A673 (cell line): ENCODE results near the gene ZC3H6. TPM values are rescaled to one million over a fixed set of nuclear protein-coding genes. Genes with fewer than 3 reads are reported as not detected.
"Not testable (repeated sequence)": the region's sequence is repeated elsewhere in the genome, so short reads cannot be mapped to it uniquely, and the experiment has no call there.

Experiments used
- BruUV-seq: library from RNA; stranded (reverse); fragments of 400-500 nt; replicated peaks from 2 replicates; lab custom pipeline; 2021; lab: Mats Ljungman, UMichigan
- CTCF ChIA-PET: fragments of 300-600 bp; sonication (Branson Sonifier 250); formaldehyde crosslinking; loops from one replicate; lab custom pipeline; 2022; ENCODE audit warnings: antibody characterized with exemption; lab: Charles Lee
- POLR2A ChIA-PET: fragments of 300-600 bp; sonication (Branson Sonifier 250); formaldehyde crosslinking; loops from one replicate; lab custom pipeline; 2022; ENCODE audit warnings: antibody characterized with exemption; ENCODE audit not compliant: low non-redundant PET; lab: Charles Lee
- DNase-seq: peaks from one replicate; pipeline ENCODE4 v3.0.0-alpha.2; 2015; ENCODE audit warnings: low spot score
- H3K27ac ChIP-seq: fragments of 200-600 bp; sonication (generic); 2 replicates; pipeline ENCODE4 v1.5.1; 2016; ENCODE audit warnings: mixed run types, low read depth, mild to moderate bottlenecking, mixed read lengths, antibody characterized with exemption, low read length; ENCODE audit not compliant: poor library complexity, severe bottlenecking
- H3K27me3 ChIP-seq: fragments of 200-600 bp; sonication (generic); replicated peaks from 2 replicates; pipeline ENCODE4 v1.6.1; 2017; ENCODE audit warnings: mixed run types, low read depth, mild to moderate bottlenecking, mixed read lengths, antibody characterized with exemption, low read length; ENCODE audit not compliant: insufficient read depth, poor library complexity
- H3K36me3 ChIP-seq: fragments of 200-600 bp; sonication (generic); 2 replicates; pipeline ENCODE4 v1.6.1; 2016; ENCODE audit warnings: mixed run types, mild to moderate bottlenecking, mixed read lengths, antibody characterized with exemption, low read length; ENCODE audit not compliant: insufficient read depth, poor library complexity, severe bottlenecking
- H3K4me1 ChIP-seq: fragments of 200-600 bp; sonication (generic); 2 replicates; pipeline ENCODE4 v1.6.1; 2017; ENCODE audit warnings: mixed run types, mild to moderate bottlenecking, mixed read lengths, antibody characterized with exemption, low read length; ENCODE audit not compliant: insufficient read depth, poor library complexity, severe bottlenecking
- H3K4me3 ChIP-seq: fragments of 200-600 bp; sonication (generic); 2 replicates; pipeline ENCODE4 v1.5.1; 2016; ENCODE audit warnings: low read depth, mixed run types, mild to moderate bottlenecking, mixed read lengths, low read length; ENCODE audit not compliant: poor library complexity, severe bottlenecking
- H3K9me3 ChIP-seq: fragments of 200-600 bp; sonication (generic); 2 replicates; pipeline ENCODE4 v1.6.1; 2016; ENCODE audit warnings: mixed run types, low read depth, mild to moderate bottlenecking, mixed read lengths, antibody characterized with exemption, low read length; ENCODE audit not compliant: poor library complexity, severe bottlenecking
- CTCF ChIP-seq: fragments of 300-800, 200-600 bp; sonication (generic); conservative IDR thresholded peaks from 2 replicates; pipeline ENCODE4 v1.5.1; 2017; ENCODE audit warnings: low read depth, mild to moderate bottlenecking, antibody characterized with exemption, low read length, moderate library complexity, mixed read lengths
- EZH2 ChIP-seq: fragments of 200-600 bp; sonication (generic); IDR thresholded peaks from 2 replicates; pipeline ENCODE4 v1.6.1; 2017; ENCODE audit warnings: borderline replicate concordance, low read depth, mild to moderate bottlenecking, mixed read lengths, antibody characterized with exemption, low read length; ENCODE audit not compliant: poor library complexity, severe bottlenecking
- intact Hi-C: fragments of 100-400 bp; cut with micrococcal nuclease; formaldehyde crosslinking; loops from one replicate; pipeline ENCODE4 v1.10.0; 2022; ENCODE audit not compliant: unreplicated experiment
- total RNA-seq: library from RNA; stranded (reverse); gene quantifications from 2 replicates; pipeline ENCODE4 v1.2.3, GENCODE V29; 2021

Gene ZC3H6
- total RNA-seq, 1 experiment from 2014 or later: 7.6 TPM

- no peak for DNase-seq
- TF ChIP-seq EZH2 (no peak), CTCF (no peak)
- Histone ChIP-seq H3K4me1 (peaks cover 16% of the 10 kb centered on the region), H3K36me3 (no peaks in the 10 kb centered on the region), H3K27ac (no peak overlapping the region), H3K27me3 (no peaks in the 10 kb centered on the region), H3K9me3 (no peaks in the 10 kb centered on the region), H3K4me3 (no peak overlapping the region)
- CTCF ChIA-PET: no interaction called here
- BruUV-seq: no TSS peak
- POLR2A ChIA-PET: no interaction called here
- intact Hi-C loops: loop anchor here (5.0 kb wide), 1 partner anchor 305 kb away; the partner anchor contains the start of gene CHCHD5
These were observed 2.3 kb downstream of the ZC3H6 start for GRCh38 chr2:112277596-112278220.

- H3K27me3 ChIP-seq, H3K9me3 ChIP-seq, POLR2A ChIA-PET, H3K27ac ChIP-seq, H3K4me1 ChIP-seq, DNase-seq, H3K4me3 ChIP-seq, H3K36me3 ChIP-seq, CTCF ChIA-PET, BruUV-seq, intact Hi-C loops: not testable (repeated sequence)
These were observed 6.7 kb downstream of the ZC3H6 start for GRCh38 chr2:112282066-112282465.

- H3K4me1 ChIP-seq, BruUV-seq, intact Hi-C loops, POLR2A ChIA-PET, CTCF ChIA-PET, DNase-seq, H3K36me3 ChIP-seq, H3K9me3 ChIP-seq, H3K4me3 ChIP-seq, H3K27me3 ChIP-seq, H3K27ac ChIP-seq: not testable (repeated sequence)
These were observed 8.1 kb downstream of the ZC3H6 start for GRCh38 chr2:112283535-112283934.

- H3K4me1 ChIP-seq: no peaks in the 10 kb centered on the region
- ChIA-PET CTCF (no interaction called here), POLR2A (no interaction called here)
- DNase-seq: no peak
- no peaks in the 10 kb centered on the region for H3K36me3 ChIP-seq
- no peaks in the 10 kb centered on the region for H3K27me3 ChIP-seq
- H3K27ac ChIP-seq: no peak overlapping the region
- no TSS peak for BruUV-seq
- H3K4me3 ChIP-seq: no peak overlapping the region
- intact Hi-C loops: no loop called here
- H3K9me3 ChIP-seq: no peaks in the 10 kb centered on the region
- TF ChIP-seq EZH2 (no peak), CTCF (no peak)
These were observed 14.7 kb downstream of the ZC3H6 start for GRCh38 chr2:112290088-112290487.
